ENCODE measurements around the gene GAPDHS.

GRCh38 chr19:35551091-35551810 is 18.0 kb downstream of the GAPDHS start:
- TF ChIP-seq EZH2 (IDR thresholded peaks at IDR 0.05; ENCODE audit: insufficient read depth, poor library complexity, severe bottlenecking) (no peak), EZH2phosphoT487 (IDR thresholded peaks at IDR 0.05; ENCODE audit: insufficient read depth, low read depth) (no peak)

All from GM23248 (cell line).